Measurements from ENCODE around the gene CCR5.

Gene CCR5

GRCh38 chr3:46367811-46368210 is 2.9 kb upstream of the CCR5 start:
- DNase-seq (ENCODE audit: low read depth) = no peak
- TF ChIP-seq, protein P1, sequence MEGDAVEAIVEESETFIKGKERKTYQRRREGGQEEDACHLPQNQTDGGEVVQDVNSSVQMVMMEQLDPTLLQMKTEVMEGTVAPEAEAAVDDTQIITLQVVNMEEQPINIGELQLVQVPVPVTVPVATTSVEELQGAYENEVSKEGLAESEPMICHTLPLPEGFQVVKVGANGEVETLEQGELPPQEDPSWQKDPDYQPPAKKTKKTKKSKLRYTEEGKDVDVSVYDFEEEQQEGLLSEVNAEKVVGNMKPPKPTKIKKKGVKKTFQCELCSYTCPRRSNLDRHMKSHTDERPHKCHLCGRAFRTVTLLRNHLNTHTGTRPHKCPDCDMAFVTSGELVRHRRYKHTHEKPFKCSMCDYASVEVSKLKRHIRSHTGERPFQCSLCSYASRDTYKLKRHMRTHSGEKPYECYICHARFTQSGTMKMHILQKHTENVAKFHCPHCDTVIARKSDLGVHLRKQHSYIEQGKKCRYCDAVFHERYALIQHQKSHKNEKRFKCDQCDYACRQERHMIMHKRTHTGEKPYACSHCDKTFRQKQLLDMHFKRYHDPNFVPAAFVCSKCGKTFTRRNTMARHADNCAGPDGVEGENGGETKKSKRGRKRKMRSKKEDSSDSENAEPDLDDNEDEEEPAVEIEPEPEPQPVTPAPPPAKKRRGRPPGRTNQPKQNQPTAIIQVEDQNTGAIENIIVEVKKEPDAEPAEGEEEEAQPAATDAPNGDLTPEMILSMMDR (IDR thresholded peaks at IDR 0.05; ENCODE audit: insufficient read depth, low read depth, low read length, missing control alignments) = no peak
- no peak overlapping the region for H3K4me3 ChIP-seq (ENCODE audit: low read length)

GRCh38 chr3:46368569-46368968 is 2.2 kb upstream of the CCR5 start:
- TF ChIP-seq, protein P1 (IDR thresholded peaks at IDR 0.05; ENCODE audit: insufficient read depth, low read depth, low read length, missing control alignments) = peak; percentile 28

DNA sequence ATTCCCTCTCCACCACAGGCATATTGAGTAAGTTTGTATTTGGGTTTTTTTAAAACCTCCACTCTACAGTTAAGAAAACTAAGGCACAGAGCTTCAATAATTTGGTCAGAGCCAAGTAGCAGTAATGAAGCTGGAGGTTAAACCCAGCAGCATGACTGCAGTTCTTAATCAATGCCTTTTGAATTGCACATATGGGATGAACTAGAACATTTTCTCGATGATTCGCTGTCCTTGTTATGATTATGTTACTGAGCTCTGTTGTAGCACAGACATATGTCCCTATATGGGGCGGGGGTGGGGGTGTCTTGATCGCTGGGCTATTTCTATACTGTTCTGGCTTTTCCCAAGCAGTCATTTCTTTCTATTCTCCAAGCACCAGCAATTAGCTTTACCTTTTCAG is 1.6 kb upstream of the CCR5 start:
- no peak overlapping the region for H3K4me3 ChIP-seq (ENCODE audit: low read length)
- TF ChIP-seq, protein P1 (IDR thresholded peaks at IDR 0.05; ENCODE audit: insufficient read depth, low read depth, low read length, missing control alignments) = no peak
- no peak for DNase-seq (ENCODE audit: low read depth)

More at GRCh38 chr3:46368569-46368968, 2.2 kb upstream of the CCR5 start:
- H3K4me3 ChIP-seq (ENCODE audit: low read length) = no peak overlapping the region
- DNase-seq (ENCODE audit: low read depth) = peak; percentile 32

- DNase-seq (ENCODE audit: low read depth) = no peak
- no peak overlapping the region for H3K4me3 ChIP-seq (ENCODE audit: low read length)
- TF ChIP-seq, protein P1 (IDR thresholded peaks at IDR 0.05; ENCODE audit: insufficient read depth, low read depth, low read length, missing control alignments) = no peak
Measured at GRCh38 chr3:46369675-46370132, 1.0 kb upstream of the CCR5 start.

GRCh38 chr3:46371519-46372340 is 984 bp downstream of the CCR5 start:
- DNase-seq (ENCODE audit: low read depth) = peak; percentile 37
- H3K4me3 ChIP-seq (ENCODE audit: low read length) = no peak overlapping the region
- TF ChIP-seq, protein P1 (IDR thresholded peaks at IDR 0.05; ENCODE audit: insufficient read depth, low read depth, low read length, missing control alignments) = no peak

DNA sequence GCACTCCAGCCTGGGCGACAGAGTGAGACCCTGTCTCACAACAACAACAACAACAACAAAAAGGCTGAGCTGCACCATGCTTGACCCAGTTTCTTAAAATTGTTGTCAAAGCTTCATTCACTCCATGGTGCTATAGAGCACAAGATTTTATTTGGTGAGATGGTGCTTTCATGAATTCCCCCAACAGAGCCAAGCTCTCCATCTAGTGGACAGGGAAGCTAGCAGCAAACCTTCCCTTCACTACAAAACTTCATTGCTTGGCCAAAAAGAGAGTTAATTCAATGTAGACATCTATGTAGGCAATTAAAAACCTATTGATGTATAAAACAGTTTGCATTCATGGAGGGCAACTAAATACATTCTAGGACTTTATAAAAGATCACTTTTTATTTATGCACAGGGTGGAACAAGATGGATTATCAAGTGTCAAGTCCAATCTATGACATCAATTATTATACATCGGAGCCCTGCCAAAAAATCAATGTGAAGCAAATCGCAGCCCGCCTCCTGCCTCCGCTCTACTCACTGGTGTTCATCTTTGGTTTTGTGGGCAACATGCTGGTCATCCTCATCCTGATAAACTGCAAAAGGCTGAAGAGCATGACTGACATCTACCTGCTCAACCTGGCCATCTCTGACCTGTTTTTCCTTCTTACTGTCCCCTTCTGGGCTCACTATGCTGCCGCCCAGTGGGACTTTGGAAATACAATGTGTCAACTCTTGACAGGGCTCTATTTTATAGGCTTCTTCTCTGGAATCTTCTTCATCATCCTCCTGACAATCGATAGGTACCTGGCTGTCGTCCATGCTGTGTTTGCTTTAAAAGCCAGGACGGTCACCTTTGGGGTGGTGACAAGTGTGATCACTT is 2.0 kb downstream of the CCR5 start:
- H3K4me3 ChIP-seq (ENCODE audit: low read length) = no peak overlapping the region
- TF ChIP-seq, protein P1 (IDR thresholded peaks at IDR 0.05; ENCODE audit: insufficient read depth, low read depth, low read length, missing control alignments) = peak; percentile 92
- DNase-seq (ENCODE audit: low read depth) = peak; percentile 57
